ENCODE data around the gene PLXNA2. TPM values are rescaled to one million over a fixed set of nuclear protein-coding genes. Genes with fewer than 3 reads are reported as not detected.

Gene PLXNA2
- total and polyA plus RNA-seq, 2 of the 13 experiments (the other 11 are each of a cell fraction or from before 2014, with no cell fraction given): 1.1 to 2.1 TPM

- no peak overlapping the region for H3K4me2 ChIP-seq (ENCODE audit: low read depth, low read length)
- CTCF ChIA-PET (ENCODE audit: low intra/inter-chr PET ratio, low total read pairs): no interaction called here
- no peak for ATAC-seq
- H4K20me1 ChIP-seq (ENCODE audit: insufficient read depth, low read length): no peaks in the 10 kb centered on the region
- no TSS peak for BruUV-seq (replicated peaks)
- no peak overlapping the region for H2AFZ ChIP-seq (ENCODE audit: low read length)
- in situ Hi-C loops (cut with HindIII; ENCODE audit: extremely low pct_ligation_motif_present, low pct_unique_long_range_greater_than_20kb) (no loop called here), intact Hi-C loops (cut with micrococcal nuclease; ENCODE audit: unreplicated experiment) (no loop called here)
- POLR2A ChIA-PET: no interaction called here
- no peaks in the 10 kb centered on the region for H3K9me3 ChIP-seq (ENCODE audit: low read length)
- no peak overlapping the region for H3K4me3 ChIP-seq (replicated peaks in 1 of 3; ENCODE audit: insufficient read depth in 1 of 3, low read depth in 2 of 3, low read length in 3 of 3)
- H3K27me3 ChIP-seq (ENCODE audit: control insufficient read depth in 1 of 2, insufficient read depth in 2 of 2, low read length in 2 of 2): no peaks in the 10 kb centered on the region
- H3K36me3 ChIP-seq (replicated peaks in 1 of 2; ENCODE audit: control insufficient read depth in 1 of 2, insufficient read depth in 2 of 2, low read length in 2 of 2): no peaks in the 10 kb centered on the region
- no peak for FAIRE-seq
- no peaks in the 10 kb centered on the region for H3K79me2 ChIP-seq (ENCODE audit: insufficient read depth, low read length)
- H3K27ac ChIP-seq (ENCODE audit: extremely low read length, insufficient read depth, low read length): no peak overlapping the region
- DNase-seq (ENCODE audit: low spot score): no peak
- WGBS (ENCODE audit: low lambda C conversion rate): 80% methylated on average over 3 of the region's 3 CpGs
- peaks cover 17% of the 10 kb centered on the region for H3K4me1 ChIP-seq (ENCODE audit: insufficient read depth, low read length)
- TF ChIP-seq NFYC (CRISPR knock-in tag; IDR thresholded peaks at IDR 0.05) (no peak), KLF16 (CRISPR knock-in tag; IDR thresholded peaks at IDR 0.05) (no peak), TCF12 (IDR thresholded peaks at IDR 0.05) (no peak), TCF12 (CRISPR knock-in tag; IDR thresholded peaks at IDR 0.05) (no peak), ZFYVE20 (CRISPR knock-in tag; IDR thresholded peaks at IDR 0.05; ENCODE audit: borderline replicate concordance, low read depth) (no peak), PATZ1 (CRISPR knock-in tag; IDR thresholded peaks at IDR 0.05) (no peak), MAFG (CRISPR knock-in tag; IDR thresholded peaks at IDR 0.05) (no peak)
- H3K9ac ChIP-seq (ENCODE audit: insufficient read depth, low read depth, low read length): no peak overlapping the region
Measured at GRCh38 chr1:208051651-208052050, 192.5 kb downstream of the PLXNA2 start.

GRCh38 chr1:208048904-208049303 lies 195.3 kb downstream of the PLXNA2 start:
- Histone ChIP-seq H3K27me3 (ENCODE audit: control insufficient read depth in 1 of 2, insufficient read depth in 2 of 2, low read length in 2 of 2) (no peaks in the 10 kb centered on the region), H3K27ac (ENCODE audit: extremely low read length, insufficient read depth, low read length) (no peak overlapping the region), H2AFZ (ENCODE audit: low read length) (no peak overlapping the region), H3K4me1 (ENCODE audit: insufficient read depth, low read length) (peaks cover 17% of the 10 kb centered on the region), H3K9me3 (ENCODE audit: low read length) (no peaks in the 10 kb centered on the region), H4K20me1 (ENCODE audit: insufficient read depth, low read length) (no peaks in the 10 kb centered on the region), H3K4me3 (replicated peaks in 1 of 3; ENCODE audit: insufficient read depth in 1 of 3, low read depth in 2 of 3, low read length in 3 of 3) (no peak overlapping the region), H3K36me3 (replicated peaks in 1 of 2; ENCODE audit: control insufficient read depth in 1 of 2, insufficient read depth in 2 of 2, low read length in 2 of 2) (peaks cover 0 to 2% of the 10 kb centered on the region in 2 experiments; a peak in 1 of 5 replicates), H3K9ac (ENCODE audit: insufficient read depth, low read depth, low read length) (no peak overlapping the region), H3K4me2 (ENCODE audit: low read depth, low read length) (no peak overlapping the region), H3K79me2 (ENCODE audit: insufficient read depth, low read length) (no peaks in the 10 kb centered on the region)
- DNase-seq (ENCODE audit: low spot score) (no peak), ATAC-seq (no peak), FAIRE-seq (no peak)
- TF ChIP-seq SIX1 (CRISPR knock-in tag; IDR thresholded peaks at IDR 0.05; ENCODE audit: borderline replicate concordance) (no peak), TEAD2 (CRISPR knock-in tag; IDR thresholded peaks at IDR 0.05) (no peak)
- in situ Hi-C loops (cut with HindIII; ENCODE audit: extremely low pct_ligation_motif_present, low pct_unique_long_range_greater_than_20kb) (no loop called here), intact Hi-C loops (cut with micrococcal nuclease; ENCODE audit: unreplicated experiment) (no loop called here)
- WGBS (ENCODE audit: low lambda C conversion rate): 89% methylated on average over 4 of the region's 4 CpGs
- no TSS peak for BruUV-seq (replicated peaks)
- CTCF ChIA-PET (ENCODE audit: low intra/inter-chr PET ratio, low total read pairs): no interaction called here
- POLR2A ChIA-PET: no interaction called here

All from HepG2 (cell line).